Measurements from ENCODE around the gene DNAH8. TPM values are rescaled to one million over a fixed set of nuclear protein-coding genes. Genes with fewer than 3 reads are reported as not detected.

The DNAH8 gene
- total and polyA plus RNA-seq, 2 donors: 0.05 to 0.11 TPM

- Histone ChIP-seq H3K4me3 (ENCODE audit: low read length in 2 of 2) (no peak overlapping the region), H3K9me3 (ENCODE audit: control insufficient read depth in 2 of 2, insufficient read depth in 1 of 2, low read length in 1 of 2) (no peaks in the 10 kb centered on the region), H3K4me1 (ENCODE audit: control insufficient read depth in 2 of 2, insufficient read depth in 2 of 2, low read length in 2 of 2) (no peaks in the 10 kb centered on the region), H3K27ac (ENCODE audit: low read depth in 1 of 2, low read length in 1 of 2) (no peak overlapping the region), H3K27me3 (ENCODE audit: control insufficient read depth in 2 of 2, insufficient read depth in 1 of 2, low read length in 1 of 2) (no peaks in the 10 kb centered on the region), H3K36me3 (ENCODE audit: control insufficient read depth in 2 of 2, insufficient read depth in 2 of 2, low read length in 1 of 2) (peaks cover 12 to 30% of the 10 kb centered on the region in 2 donors)
- 94% methylated on average over 2 of the region's 2 CpGs for WGBS
- no peak for DNase-seq (ENCODE audit: low read depth in 6 of 9, low spot score in 9 of 9)
Observed at GRCh38 chr6:38681850-38682249, 33.3 kb upstream of the DNAH8 start.

GRCh38 chr6:38684237-38684636 is 30.9 kb upstream of the DNAH8 start:
- Histone ChIP-seq H3K27ac (ENCODE audit: low read depth in 1 of 2, low read length in 1 of 2) (no peak overlapping the region), H3K36me3 (ENCODE audit: control insufficient read depth in 2 of 2, insufficient read depth in 2 of 2, low read length in 1 of 2) (peaks cover 9 to 10% of the 10 kb centered on the region in 2 donors), H3K4me3 (ENCODE audit: low read length in 2 of 2) (no peak overlapping the region), H3K9me3 (ENCODE audit: control insufficient read depth in 2 of 2, insufficient read depth in 1 of 2, low read length in 1 of 2) (no peaks in the 10 kb centered on the region), H3K27me3 (ENCODE audit: control insufficient read depth in 2 of 2, insufficient read depth in 1 of 2, low read length in 1 of 2) (no peaks in the 10 kb centered on the region), H3K4me1 (ENCODE audit: control insufficient read depth in 2 of 2, insufficient read depth in 2 of 2, low read length in 2 of 2) (peaks cover 0 to 6% of the 10 kb centered on the region in 2 donors)
- WGBS: 96% methylated on average over 1 of the region's 1 CpG
- no peak for DNase-seq (ENCODE audit: low read depth in 6 of 9, low spot score in 9 of 9)

- peaks cover 8 to 10% of the 10 kb centered on the region in 2 donors for H3K36me3 ChIP-seq (ENCODE audit: control insufficient read depth in 2 of 2, insufficient read depth in 2 of 2, low read length in 1 of 2)
- H3K4me1 ChIP-seq (ENCODE audit: control insufficient read depth in 2 of 2, insufficient read depth in 2 of 2, low read length in 2 of 2): peaks cover 0 to 6% of the 10 kb centered on the region in 2 donors
- no peaks in the 10 kb centered on the region for H3K27me3 ChIP-seq (ENCODE audit: control insufficient read depth in 2 of 2, insufficient read depth in 1 of 2, low read length in 1 of 2)
- no peak for DNase-seq (ENCODE audit: low read depth in 6 of 9, low spot score in 9 of 9)
- no peak overlapping the region for H3K27ac ChIP-seq (ENCODE audit: low read depth in 1 of 2, low read length in 1 of 2)
- H3K4me3 ChIP-seq (ENCODE audit: low read length in 2 of 2): no peak overlapping the region
- H3K9me3 ChIP-seq (ENCODE audit: control insufficient read depth in 2 of 2, insufficient read depth in 1 of 2, low read length in 1 of 2): no peaks in the 10 kb centered on the region
- 98% methylated on average over 3 of the region's 3 CpGs for WGBS
Observed at GRCh38 chr6:38684904-38685303, 30.2 kb upstream of the DNAH8 start.

DNA sequence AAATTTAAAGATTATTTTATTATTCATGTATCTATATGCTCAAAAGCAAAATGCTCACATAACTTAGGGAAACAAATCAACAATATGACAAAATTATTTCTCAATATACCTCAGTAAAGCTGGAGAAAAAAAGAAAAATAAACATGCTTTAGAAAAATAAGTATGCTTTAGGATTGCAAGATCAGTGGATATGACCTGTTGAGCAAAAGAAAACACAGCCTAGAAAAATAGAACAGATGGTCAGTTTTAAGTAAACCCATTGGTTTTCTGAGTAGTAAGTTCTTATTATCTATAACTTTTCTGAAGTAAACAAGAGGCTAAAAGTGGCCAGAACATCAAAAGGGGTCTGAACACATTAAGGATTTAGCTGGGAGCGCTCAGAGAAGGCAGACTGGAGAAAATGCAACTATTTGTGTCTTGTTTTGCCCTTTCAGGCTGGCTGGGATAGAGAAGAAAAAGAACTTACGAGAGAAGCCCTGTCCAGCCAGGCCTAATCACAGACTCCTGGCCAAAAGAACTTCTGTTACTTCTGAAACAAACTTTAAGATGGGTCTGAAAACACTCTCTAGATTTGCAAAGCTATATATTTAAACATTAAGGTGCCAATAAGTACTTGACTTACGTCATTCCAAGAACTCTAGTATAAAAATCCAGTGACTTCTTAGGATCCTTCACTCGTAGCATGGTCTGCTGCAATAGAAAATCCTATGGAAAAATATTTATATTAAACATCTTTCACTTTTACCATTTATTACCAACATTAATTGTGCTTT is 28.7 kb upstream of the DNAH8 start:
- H3K27ac ChIP-seq (ENCODE audit: low read depth in 1 of 2, low read length in 1 of 2): no peak overlapping the region
- H3K36me3 ChIP-seq (ENCODE audit: control insufficient read depth in 2 of 2, insufficient read depth in 2 of 2, low read length in 1 of 2): peaks cover 7 to 10% of the 10 kb centered on the region in 2 donors
- H3K27me3 ChIP-seq (ENCODE audit: control insufficient read depth in 2 of 2, insufficient read depth in 1 of 2, low read length in 1 of 2): no peaks in the 10 kb centered on the region
- DNase-seq (ENCODE audit: low read depth in 6 of 9, low spot score in 9 of 9): no peak
- H3K9me3 ChIP-seq (ENCODE audit: control insufficient read depth in 2 of 2, insufficient read depth in 1 of 2, low read length in 1 of 2): no peaks in the 10 kb centered on the region
- WGBS: 99% methylated on average over 4 of the region's 4 CpGs
- peaks cover 0 to 6% of the 10 kb centered on the region in 2 donors for H3K4me1 ChIP-seq (ENCODE audit: control insufficient read depth in 2 of 2, insufficient read depth in 2 of 2, low read length in 2 of 2)
- no peak overlapping the region for H3K4me3 ChIP-seq (ENCODE audit: low read length in 2 of 2)

DNA sequence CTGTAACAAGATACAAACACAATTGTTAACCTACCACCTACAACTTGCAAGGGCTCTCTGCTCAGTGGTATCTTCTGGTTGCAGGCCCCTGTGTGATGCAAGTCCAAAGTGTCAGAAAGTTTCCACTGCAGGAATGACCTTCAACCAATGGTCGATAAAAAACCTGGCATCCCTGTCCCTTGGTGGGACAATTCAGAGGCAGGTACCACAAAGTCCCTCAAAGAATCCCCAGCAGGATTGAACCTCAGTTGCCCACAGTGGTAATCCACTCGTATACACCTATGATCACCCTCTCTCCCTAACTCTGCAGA is 28.1 kb upstream of the DNAH8 start:
- DNase-seq (ENCODE audit: low read depth in 6 of 9, low spot score in 9 of 9): no peak
- no peaks in the 10 kb centered on the region for H3K27me3 ChIP-seq (ENCODE audit: control insufficient read depth in 2 of 2, insufficient read depth in 1 of 2, low read length in 1 of 2)
- peaks cover 0 to 6% of the 10 kb centered on the region in 2 donors for H3K4me1 ChIP-seq (ENCODE audit: control insufficient read depth in 2 of 2, insufficient read depth in 2 of 2, low read length in 2 of 2)
- 96% methylated on average over 2 of the region's 2 CpGs for WGBS
- H3K36me3 ChIP-seq (ENCODE audit: control insufficient read depth in 2 of 2, insufficient read depth in 2 of 2, low read length in 1 of 2): peaks cover 2 to 7% of the 10 kb centered on the region in 2 donors
- H3K4me3 ChIP-seq (ENCODE audit: low read length in 2 of 2): no peak overlapping the region
- no peaks in the 10 kb centered on the region for H3K9me3 ChIP-seq (ENCODE audit: control insufficient read depth in 2 of 2, insufficient read depth in 1 of 2, low read length in 1 of 2)
- no peak overlapping the region for H3K27ac ChIP-seq (ENCODE audit: low read depth in 1 of 2, low read length in 1 of 2)

DNA sequence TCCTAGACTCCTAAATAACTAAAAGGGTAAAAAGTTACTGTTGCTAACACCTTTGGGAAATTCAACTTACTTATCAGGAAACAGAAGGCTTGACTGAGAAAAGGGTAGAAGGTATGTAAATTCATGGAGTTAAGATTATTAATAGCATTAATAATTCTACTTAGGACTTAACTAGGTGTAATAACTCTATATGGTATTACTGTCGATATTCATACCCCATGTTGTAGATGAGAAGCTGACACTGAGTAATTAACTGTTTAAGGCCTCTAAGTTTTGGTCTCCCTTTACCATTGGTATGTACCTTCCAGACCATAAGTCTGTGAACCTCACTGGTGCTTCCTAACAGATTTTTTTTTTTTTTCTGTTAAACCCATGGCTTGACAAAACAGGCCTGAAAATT is 27.6 kb upstream of the DNAH8 start:
- no peak for DNase-seq (ENCODE audit: low read depth in 6 of 9, low spot score in 9 of 9)
- H3K27ac ChIP-seq (ENCODE audit: low read depth in 1 of 2, low read length in 1 of 2): no peak overlapping the region
- H3K36me3 ChIP-seq (ENCODE audit: control insufficient read depth in 2 of 2, insufficient read depth in 2 of 2, low read length in 1 of 2): peaks cover 2 to 5% of the 10 kb centered on the region in 2 donors
- H3K4me1 ChIP-seq (ENCODE audit: control insufficient read depth in 2 of 2, insufficient read depth in 2 of 2, low read length in 2 of 2): peaks cover 0 to 6% of the 10 kb centered on the region in 2 donors
- no peaks in the 10 kb centered on the region for H3K9me3 ChIP-seq (ENCODE audit: control insufficient read depth in 2 of 2, insufficient read depth in 1 of 2, low read length in 1 of 2)
- no peaks in the 10 kb centered on the region for H3K27me3 ChIP-seq (ENCODE audit: control insufficient read depth in 2 of 2, insufficient read depth in 1 of 2, low read length in 1 of 2)
- WGBS: 100% methylated on average over 1 of the region's 1 CpG
- no peak overlapping the region for H3K4me3 ChIP-seq (ENCODE audit: low read length in 2 of 2)

- WGBS: 45% methylated on average over 6 of the region's 6 CpGs
- H3K9me3 ChIP-seq (ENCODE audit: control insufficient read depth in 2 of 2, insufficient read depth in 1 of 2, low read length in 1 of 2): no peaks in the 10 kb centered on the region
- H3K36me3 ChIP-seq (ENCODE audit: control insufficient read depth in 2 of 2, insufficient read depth in 2 of 2, low read length in 1 of 2): peaks cover 2 to 5% of the 10 kb centered on the region in 2 donors
- DNase-seq (ENCODE audit: low read depth in 6 of 9, low spot score in 9 of 9): no peak
- no peaks in the 10 kb centered on the region for H3K27me3 ChIP-seq (ENCODE audit: control insufficient read depth in 2 of 2, insufficient read depth in 1 of 2, low read length in 1 of 2)
- peaks cover 0 to 6% of the 10 kb centered on the region in 2 donors for H3K4me1 ChIP-seq (ENCODE audit: control insufficient read depth in 2 of 2, insufficient read depth in 2 of 2, low read length in 2 of 2)
- no peak overlapping the region for H3K27ac ChIP-seq (ENCODE audit: low read depth in 1 of 2, low read length in 1 of 2)
- H3K4me3 ChIP-seq (ENCODE audit: low read length in 2 of 2): no peak overlapping the region
Observed at GRCh38 chr6:38688579-38689087, 26.5 kb upstream of the DNAH8 start.

- WGBS: 96% methylated on average over 2 of the region's 2 CpGs
- H3K9me3 ChIP-seq (ENCODE audit: control insufficient read depth in 2 of 2, insufficient read depth in 1 of 2, low read length in 1 of 2): peaks cover 0 to 5% of the 10 kb centered on the region in 2 donors
- H3K36me3 ChIP-seq (ENCODE audit: control insufficient read depth in 2 of 2, insufficient read depth in 2 of 2, low read length in 1 of 2): no peaks in the 10 kb centered on the region
- H3K4me1 ChIP-seq (ENCODE audit: control insufficient read depth in 2 of 2, insufficient read depth in 2 of 2, low read length in 2 of 2): no peaks in the 10 kb centered on the region
- H3K27me3 ChIP-seq (ENCODE audit: control insufficient read depth in 2 of 2, insufficient read depth in 1 of 2, low read length in 1 of 2): no peaks in the 10 kb centered on the region
- no peak for DNase-seq (ENCODE audit: low read depth in 6 of 9, low spot score in 9 of 9)
- no peak overlapping the region for H3K27ac ChIP-seq (ENCODE audit: low read depth in 1 of 2, low read length in 1 of 2)
- no peak overlapping the region for H3K4me3 ChIP-seq (ENCODE audit: low read length in 2 of 2)
Observed at GRCh38 chr6:38695227-38695900, 19.7 kb upstream of the DNAH8 start.

DNA sequence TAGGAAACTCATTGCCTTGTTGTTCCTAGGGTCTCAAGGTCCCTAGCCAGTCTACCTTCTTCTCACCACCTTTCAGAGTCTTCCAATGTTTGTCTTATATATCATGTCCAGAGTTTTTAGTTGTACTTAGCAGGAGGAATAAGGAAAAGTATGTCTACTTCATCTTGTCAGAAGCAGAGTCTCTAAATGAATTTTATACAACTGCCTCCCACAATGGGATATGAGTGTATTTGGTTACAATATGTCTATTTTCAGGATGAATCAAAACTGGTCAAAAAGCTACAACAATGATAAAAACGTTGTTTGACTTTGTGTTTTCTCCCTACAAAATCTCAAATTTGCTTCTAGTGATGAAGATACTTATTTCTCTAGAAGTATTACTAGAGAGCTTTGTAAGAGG is 19.2 kb upstream of the DNAH8 start:
- Histone ChIP-seq H3K27me3 (ENCODE audit: control insufficient read depth in 2 of 2, insufficient read depth in 1 of 2, low read length in 1 of 2) (no peaks in the 10 kb centered on the region), H3K9me3 (ENCODE audit: control insufficient read depth in 2 of 2, insufficient read depth in 1 of 2, low read length in 1 of 2) (peaks cover 0 to 6% of the 10 kb centered on the region in 2 donors), H3K36me3 (ENCODE audit: control insufficient read depth in 2 of 2, insufficient read depth in 2 of 2, low read length in 1 of 2) (no peaks in the 10 kb centered on the region), H3K4me1 (ENCODE audit: control insufficient read depth in 2 of 2, insufficient read depth in 2 of 2, low read length in 2 of 2) (no peaks in the 10 kb centered on the region), H3K4me3 (ENCODE audit: low read length in 2 of 2) (no peak overlapping the region), H3K27ac (ENCODE audit: low read depth in 1 of 2, low read length in 1 of 2) (no peak overlapping the region)
- 95% methylated on average over 1 of the region's 1 CpG for whole genome bisulfite sequencing
- no peak for DNase-seq (ENCODE audit: low read depth in 6 of 9, low spot score in 9 of 9)

Measured in thymus (tissue), 11 donors.